Measurements from ENCODE around the gene FBXO31. TPM values are rescaled to one million over a fixed set of nuclear protein-coding genes. Genes with fewer than 3 reads are reported as not detected.

Gene FBXO31
- total and polyA plus RNA-seq, 9 of the 15 experiments (the other 6 are each of a cell fraction or from before 2014, with no cell fraction given), result 0.18 to 33.3 (median 10.9) TPM

GRCh38 chr16:87387942-87388817 lies 4.6 kb upstream of the FBXO31 start (continued):
- peak; percentile 97 for TF ChIP-seq JUND (IDR thresholded peaks at IDR 0.05; ENCODE audit: borderline replicate concordance, low read depth, low read length)
- TF ChIP-seq JUND (tag; IDR thresholded peaks at IDR 0.05; ENCODE audit: borderline replicate concordance, low read depth, low read length), result peak; percentile 95; the same call in 2 of the 3 replicates
- TF ChIP-seq MLLT1 (IDR thresholded peaks at IDR 0.05), result 0 out of 4 replicates have a peak, but pooled peaks of 1 of the 2 experiments have one; percentile 24
- no peak for TF ChIP-seq TCF7L2 (IDR thresholded peaks at IDR 0.05; ENCODE audit: low read depth, low read length)
- no peak for TF ChIP-seq HOXB6 (CRISPR knock-in tag; IDR thresholded peaks at IDR 0.05; ENCODE audit: borderline replicate concordance)
- TF ChIP-seq NR3C1 (CRISPR knock-in tag; IDR thresholded peaks at IDR 0.05), result no peak
- TF ChIP-seq HDAC2 (IDR thresholded peaks at IDR 0.05), result no peak
- peak; percentile 38 to 67; a peak in 2 of 4 replicates for TF ChIP-seq TRIM24 (IDR thresholded peaks at IDR 0.05)
- TF ChIP-seq PTBP1 (IDR thresholded peaks at IDR 0.05; ENCODE audit: low read depth, low read length), result no peak
- TF ChIP-seq KDM1A (IDR thresholded peaks at IDR 0.05), result no peak; a peak in 1 of 4 replicates
- no peak for TF ChIP-seq PHB2 (IDR thresholded peaks at IDR 0.05; ENCODE audit: low read depth)
- TF ChIP-seq NRF1 (conservative IDR thresholded peaks at IDR 0.05 in 1 of 2, IDR thresholded peaks at IDR 0.05 in 1 of 2), result peak; percentile 82 to 87
- peak; percentile 80 for TF ChIP-seq NCOA1 (IDR thresholded peaks at IDR 0.05; ENCODE audit: low read depth)
- TF ChIP-seq ZNF311 (CRISPR knock-in tag; IDR thresholded peaks at IDR 0.05), result peak; percentile 93
- no peak; the same call in 1 of the 2 replicates for TF ChIP-seq SREBF1 (IDR thresholded peaks at IDR 0.05; ENCODE audit: borderline replicate concordance, low read depth, low read length)
- TF ChIP-seq ZFP1 (CRISPR knock-in tag; IDR thresholded peaks at IDR 0.05), result no peak
- TF ChIP-seq MNT (conservative IDR thresholded peaks at IDR 0.05), result peak; percentile 99
- no peak for TF ChIP-seq ELK3 (CRISPR knock-in tag; IDR thresholded peaks at IDR 0.05)
- no peak for TF ChIP-seq ZBTB7A (IDR thresholded peaks at IDR 0.05; ENCODE audit: borderline replicate concordance, control insufficient read depth, low read depth, low read length)
- TF ChIP-seq ZFP36 (IDR thresholded peaks at IDR 0.05; ENCODE audit: low read depth, low read length, partially characterized antibody), result no peak
- peak in 1 of 2 experiments; percentile 62; a peak in 1 of 4 replicates for TF ChIP-seq SIN3A (IDR thresholded peaks at IDR 0.05; ENCODE audit: borderline replicate concordance in 2 of 2, control insufficient read depth in 1 of 2, low read depth in 2 of 2, low read length in 2 of 2)
- TF ChIP-seq PRMT5 (CRISPR knock-in tag; IDR thresholded peaks at IDR 0.05), result no peak
- no peak for TF ChIP-seq SRSF3 (IDR thresholded peaks at IDR 0.05; ENCODE audit: insufficient read depth, low read length)
- peak; percentile 57; the same call in 1 of the 2 replicates for TF ChIP-seq ZNF76 (CRISPR knock-in tag; IDR thresholded peaks at IDR 0.05; ENCODE audit: borderline replicate concordance)
- TF ChIP-seq FOXA1 (IDR thresholded peaks at IDR 0.05; ENCODE audit: borderline replicate concordance), result no peak; the same call in 1 of the 2 replicates
- TF ChIP-seq BCOR (IDR thresholded peaks at IDR 0.05), result no peak

Data from K562 (cell line).